ENCODE data around the gene IVD. TPM values are rescaled to one million over a fixed set of nuclear protein-coding genes. Genes with fewer than 3 reads are reported as not detected.

IVD gene
- total and polyA plus RNA-seq, 2 experiments from 2014 or later = 96.1 to 114 TPM

- H3K4me3 ChIP-seq = no peak overlapping the region
- no peak overlapping the region for H3K27ac ChIP-seq
- H3K27me3 ChIP-seq = no peaks in the 10 kb centered on the region
- H3K4me1 ChIP-seq (ENCODE audit: low read depth) = peaks cover 5% of the 10 kb centered on the region
- TF ChIP-seq CTCF (IDR thresholded peaks at IDR 0.05; ENCODE audit: low read depth, low read length) = no peak
- H3K36me3 ChIP-seq = no peaks in the 10 kb centered on the region
- H3K9me3 ChIP-seq (ENCODE audit: low read depth) = no peaks in the 10 kb centered on the region
- no peak for DNase-seq (ENCODE audit: low read depth in 1 of 2, low spot score in 1 of 2)
Observed at GRCh38 chr15:40424483-40425115, 19.0 kb downstream of the IVD start.

DNA sequence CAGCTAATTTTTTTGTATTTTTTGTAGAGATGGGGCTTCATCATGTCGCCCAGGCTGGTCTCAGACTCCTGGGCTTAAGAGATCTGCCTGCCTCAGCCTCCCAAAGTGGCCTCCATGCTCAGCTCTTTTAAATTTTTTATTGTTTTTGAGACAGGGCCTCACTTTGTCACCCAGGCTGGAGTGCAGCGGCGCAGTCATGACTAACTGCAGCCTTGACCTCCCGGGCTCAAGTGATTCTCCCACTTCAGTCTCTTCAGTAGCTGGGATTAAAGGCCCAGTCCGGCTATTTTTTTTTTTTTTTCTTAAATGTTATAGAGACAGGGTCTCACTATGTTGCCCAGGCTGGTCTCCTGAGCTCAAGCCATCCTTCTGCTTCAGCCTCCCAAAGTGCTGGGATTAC is 20.1 kb downstream of the IVD start:
- no peak for DNase-seq (ENCODE audit: low read depth in 1 of 2, low spot score in 1 of 2)
- Histone ChIP-seq H3K27ac (no peak overlapping the region), H3K4me1 (ENCODE audit: low read depth) (peaks cover 5% of the 10 kb centered on the region), H3K9me3 (ENCODE audit: low read depth) (no peaks in the 10 kb centered on the region), H3K36me3 (no peaks in the 10 kb centered on the region), H3K4me3 (no peak overlapping the region), H3K27me3 (no peaks in the 10 kb centered on the region)
- TF ChIP-seq CTCF (IDR thresholded peaks at IDR 0.05; ENCODE audit: low read depth, low read length) = no peak

- Histone ChIP-seq H3K27ac (no peak overlapping the region), H3K4me3 (no peak overlapping the region), H3K27me3 (no peaks in the 10 kb centered on the region), H3K9me3 (ENCODE audit: low read depth) (no peaks in the 10 kb centered on the region), H3K36me3 (no peaks in the 10 kb centered on the region), H3K4me1 (ENCODE audit: low read depth) (no peaks in the 10 kb centered on the region)
- TF ChIP-seq CTCF (IDR thresholded peaks at IDR 0.05; ENCODE audit: low read depth, low read length) = no peak
- DNase-seq (ENCODE audit: low read depth in 1 of 2, low spot score in 1 of 2) = no peak
Observed at GRCh38 chr15:40427188-40427587, 21.6 kb downstream of the IVD start.

DNA sequence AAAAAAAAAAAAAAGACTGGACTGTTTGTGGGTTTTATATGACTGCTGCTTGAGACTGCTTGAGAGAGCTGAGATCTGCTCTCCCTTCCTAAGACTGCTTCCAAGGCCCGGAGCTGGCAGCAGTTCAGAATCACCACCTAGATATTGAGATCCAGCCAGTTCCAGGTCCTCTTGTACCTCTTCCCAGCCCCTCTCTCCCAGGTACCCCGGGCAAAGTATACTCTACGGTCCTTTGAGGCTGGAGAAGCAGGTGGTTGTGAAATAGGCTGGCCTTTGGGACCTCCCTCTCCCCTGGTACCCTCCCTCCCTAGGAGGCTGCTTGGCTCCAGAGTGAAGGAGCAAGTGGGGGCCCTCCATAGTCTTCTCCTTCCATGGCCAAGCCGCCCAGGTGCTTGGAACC is 22.6 kb downstream of the IVD start:
- H3K27ac ChIP-seq = no peak overlapping the region
- H3K36me3 ChIP-seq = no peaks in the 10 kb centered on the region
- H3K4me1 ChIP-seq (ENCODE audit: low read depth) = no peaks in the 10 kb centered on the region
- H3K27me3 ChIP-seq = no peaks in the 10 kb centered on the region
- DNase-seq (ENCODE audit: low read depth in 1 of 2, low spot score in 1 of 2) = no peak
- no peak overlapping the region for H3K4me3 ChIP-seq
- TF ChIP-seq CTCF (IDR thresholded peaks at IDR 0.05; ENCODE audit: low read depth, low read length) = no peak
- H3K9me3 ChIP-seq (ENCODE audit: low read depth) = no peaks in the 10 kb centered on the region

- Histone ChIP-seq H3K36me3 (no peaks in the 10 kb centered on the region), H3K27ac (no peak overlapping the region), H3K4me1 (ENCODE audit: low read depth) (no peaks in the 10 kb centered on the region), H3K4me3 (no peak overlapping the region), H3K27me3 (peaks cover under 1% of the 10 kb centered on the region), H3K9me3 (ENCODE audit: low read depth) (no peaks in the 10 kb centered on the region)
- no peak for TF ChIP-seq CTCF (IDR thresholded peaks at IDR 0.05; ENCODE audit: low read depth, low read length)
- no peak for DNase-seq (ENCODE audit: low read depth in 1 of 2, low spot score in 1 of 2)
Observed at GRCh38 chr15:40429068-40429710, 23.6 kb downstream of the IVD start.

Measured in cardiac muscle cell (in vitro differentiated cells and primary cell).